ENCODE results near the gene SFXN2.
"Not testable (repeated sequence)": the region's sequence is repeated elsewhere in the genome, so short reads cannot be mapped to it uniquely, and the experiment has no call there.

SFXN2 gene

GRCh38 chr10:102731222-102731800, 16.9 kb downstream of the SFXN2 start:
- DNase-seq (ENCODE audit: low read depth) = no peak
- H3K4me3 ChIP-seq (ENCODE audit: low read depth, low read length) = no peak overlapping the region
- TF ChIP-seq, protein P1, sequence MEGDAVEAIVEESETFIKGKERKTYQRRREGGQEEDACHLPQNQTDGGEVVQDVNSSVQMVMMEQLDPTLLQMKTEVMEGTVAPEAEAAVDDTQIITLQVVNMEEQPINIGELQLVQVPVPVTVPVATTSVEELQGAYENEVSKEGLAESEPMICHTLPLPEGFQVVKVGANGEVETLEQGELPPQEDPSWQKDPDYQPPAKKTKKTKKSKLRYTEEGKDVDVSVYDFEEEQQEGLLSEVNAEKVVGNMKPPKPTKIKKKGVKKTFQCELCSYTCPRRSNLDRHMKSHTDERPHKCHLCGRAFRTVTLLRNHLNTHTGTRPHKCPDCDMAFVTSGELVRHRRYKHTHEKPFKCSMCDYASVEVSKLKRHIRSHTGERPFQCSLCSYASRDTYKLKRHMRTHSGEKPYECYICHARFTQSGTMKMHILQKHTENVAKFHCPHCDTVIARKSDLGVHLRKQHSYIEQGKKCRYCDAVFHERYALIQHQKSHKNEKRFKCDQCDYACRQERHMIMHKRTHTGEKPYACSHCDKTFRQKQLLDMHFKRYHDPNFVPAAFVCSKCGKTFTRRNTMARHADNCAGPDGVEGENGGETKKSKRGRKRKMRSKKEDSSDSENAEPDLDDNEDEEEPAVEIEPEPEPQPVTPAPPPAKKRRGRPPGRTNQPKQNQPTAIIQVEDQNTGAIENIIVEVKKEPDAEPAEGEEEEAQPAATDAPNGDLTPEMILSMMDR (IDR thresholded peaks at IDR 0.05; ENCODE audit: insufficient read depth, low read depth, low read length, missing control alignments) = no peak

- DNase-seq (ENCODE audit: low read depth) = no peak
- TF ChIP-seq, protein P1 (IDR thresholded peaks at IDR 0.05; ENCODE audit: insufficient read depth, low read depth, low read length, missing control alignments) = no peak
- H3K4me3 ChIP-seq (ENCODE audit: low read depth, low read length) = no peak overlapping the region
Observed at GRCh38 chr10:102732661-102733060, 18.2 kb downstream of the SFXN2 start.

DNA sequence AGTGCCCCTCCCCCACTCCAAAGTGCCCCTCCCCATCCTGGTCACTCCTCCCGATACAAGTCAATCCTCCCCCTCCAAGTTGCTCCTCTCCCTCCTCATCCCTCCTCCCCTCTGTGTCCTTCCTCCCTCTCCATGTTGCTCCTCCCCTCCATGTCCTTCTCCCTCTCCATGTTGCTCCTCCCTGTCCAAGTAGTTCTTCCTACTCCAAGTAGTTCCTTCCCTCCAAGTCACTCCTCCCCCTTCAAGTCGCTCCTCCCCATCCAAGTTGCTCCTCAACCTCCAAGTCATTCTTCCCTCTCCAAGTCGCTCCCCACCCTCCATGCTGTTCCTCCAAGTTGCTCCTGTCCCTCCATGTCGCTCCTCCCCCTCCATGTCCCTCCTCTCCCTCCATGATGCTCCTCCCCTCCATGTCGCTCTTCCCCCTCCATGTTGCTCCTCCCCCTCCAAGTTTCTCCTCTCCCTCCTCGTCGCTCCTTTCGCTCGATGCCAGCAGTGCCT, 20.7 kb downstream of the SFXN2 start:
- TF ChIP-seq, protein P1 (IDR thresholded peaks at IDR 0.05; ENCODE audit: insufficient read depth, low read depth, low read length, missing control alignments) = no peak
- DNase-seq (ENCODE audit: low read depth) = no peak
- no peak overlapping the region for H3K4me3 ChIP-seq (ENCODE audit: low read depth, low read length)

GRCh38 chr10:102738692-102739121, 24.3 kb downstream of the SFXN2 start:
- H3K4me3 ChIP-seq (ENCODE audit: low read depth, low read length) = no peak overlapping the region
- DNase-seq (ENCODE audit: low read depth) = no peak
- TF ChIP-seq, protein P1 (IDR thresholded peaks at IDR 0.05; ENCODE audit: insufficient read depth, low read depth, low read length, missing control alignments) = no peak

- TF ChIP-seq, protein P1 (IDR thresholded peaks at IDR 0.05; ENCODE audit: insufficient read depth, low read depth, low read length, missing control alignments) = no peak
- DNase-seq (ENCODE audit: low read depth) = no peak
- no peak overlapping the region for H3K4me3 ChIP-seq (ENCODE audit: low read depth, low read length)
Observed at GRCh38 chr10:102740229-102740628, 25.8 kb downstream of the SFXN2 start.

- TF ChIP-seq, protein P1 (IDR thresholded peaks at IDR 0.05; ENCODE audit: insufficient read depth, low read depth, low read length, missing control alignments) = no peak
- H3K4me3 ChIP-seq (ENCODE audit: low read depth, low read length) = no peak overlapping the region
- DNase-seq (ENCODE audit: low read depth) = no peak
Observed at GRCh38 chr10:102741726-102742237, 27.3 kb downstream of the SFXN2 start.

DNA sequence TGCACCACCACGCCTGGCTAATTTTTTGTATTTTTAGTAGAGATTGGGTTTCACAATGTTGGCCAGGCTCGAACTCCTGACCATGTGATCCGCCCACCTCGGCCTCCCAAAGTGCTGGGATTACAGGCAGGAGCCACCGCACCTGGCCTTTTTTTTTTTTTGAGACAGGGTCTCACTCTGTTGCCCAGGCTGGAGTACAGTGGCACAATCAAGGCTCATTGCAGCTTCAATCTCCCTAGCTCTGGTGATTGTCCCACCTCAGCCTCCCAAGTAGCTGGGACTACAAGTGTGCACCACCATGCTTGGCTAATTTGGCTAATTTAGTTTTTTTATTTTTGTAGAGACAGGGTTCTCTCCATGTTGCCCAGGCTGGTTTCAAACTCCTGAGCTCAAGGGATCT, 27.9 kb downstream of the SFXN2 start:
- not testable (repeated sequence) for DNase-seq (ENCODE audit: low read depth); H3K4me3 ChIP-seq (ENCODE audit: low read depth, low read length)
